ENCODE results near the gene RNF212. TPM values are rescaled to one million over a fixed set of nuclear protein-coding genes. Genes with fewer than 3 reads are reported as not detected.

The RNF212 gene
- total and polyA plus RNA-seq, 9 of the 15 experiments (the other 6 are each of a cell fraction or from before 2014, with no cell fraction given): 0.04 TPM; not detected in 8

- FAIRE-seq (no peak), ATAC-seq (no peak), DNase-seq (ENCODE audit: extremely low read depth in 1 of 4, low spot score in 3 of 4) (no peak)
- ChIA-PET CTCF (ENCODE audit: low intra/inter-chr PET ratio) (no interaction called here), POLR2A (no interaction called here)
- H3K4me1 ChIP-seq (replicated peaks in 1 of 2; ENCODE audit: control insufficient read depth in 2 of 2, insufficient read depth in 2 of 2, low read length in 2 of 2): no peaks in the 10 kb centered on the region; a peak in 1 of 5 replicates
- no peaks in the 10 kb centered on the region for H3K36me3 ChIP-seq (ENCODE audit: control insufficient read depth, insufficient read depth, low read length)
- no peaks in the 10 kb centered on the region for H3K9me3 ChIP-seq (replicated peaks; ENCODE audit: control insufficient read depth, insufficient read depth, low read depth, low read length)
- no peak overlapping the region for H3K4me3 ChIP-seq
- in situ Hi-C loops (cut with MboI) (loop anchor here (5.0 to 10.0 kb wide), 2 partner anchors 219 to 492 kb away; no protein-coding TSS in a partner anchor), intact Hi-C loops (cut with micrococcal nuclease) (no loop called here)
- H3K4me2 ChIP-seq (ENCODE audit: insufficient read depth, low read length): no peak overlapping the region
- no TSS peak for BruUV-seq (replicated peaks)
- no peak for TF ChIP-seq TEAD1 (CRISPR knock-in tag; IDR thresholded peaks at IDR 0.05)
- no peak for TF ChIP-seq HBP1 (CRISPR knock-in tag; IDR thresholded peaks at IDR 0.05)
- no peak for TF ChIP-seq NELFE (IDR thresholded peaks at IDR 0.05; ENCODE audit: insufficient read depth, insufficient read length)
- TF ChIP-seq RBM17 (IDR thresholded peaks at IDR 0.05; ENCODE audit: borderline replicate concordance, low read depth, low read length): no peak
- no peak for TF ChIP-seq ZNF586 (CRISPR knock-in tag; conservative IDR thresholded peaks at IDR 0.05)
- TF ChIP-seq REST (IDR thresholded peaks at IDR 0.05; ENCODE audit: borderline replicate concordance): peak; percentile 17; the same call in 1 of the 2 replicates
- TF ChIP-seq REST (CRISPR knock-in tag; IDR thresholded peaks at IDR 0.05; ENCODE audit: low read depth): no peak
- H3K9me1 ChIP-seq (ENCODE audit: control insufficient read depth, insufficient read depth, low read length): no peaks in the 10 kb centered on the region
- H4K20me1 ChIP-seq (replicated peaks; ENCODE audit: control insufficient read depth, insufficient read depth, low read length): no peaks in the 10 kb centered on the region; the same call in 1 of the 2 replicates
- no peak overlapping the region for H3K27ac ChIP-seq (ENCODE audit: extremely low read depth, low read depth, low read length)
- peaks cover 24 to 38% of the 10 kb centered on the region in 2 experiments; a peak in 4 of 5 replicates for H3K27me3 ChIP-seq (ENCODE audit: control insufficient read depth in 2 of 2, insufficient read depth in 2 of 2, low read length in 2 of 2)
- no peaks in the 10 kb centered on the region for H3K79me2 ChIP-seq (ENCODE audit: control insufficient read depth, insufficient read depth, low read length)
- H2AFZ ChIP-seq (ENCODE audit: low read depth, low read length): no peak overlapping the region
- no peak overlapping the region for H3K9ac ChIP-seq (ENCODE audit: insufficient read depth in 1 of 2, low read depth in 2 of 2, low read length in 2 of 2)
- 0% methylated on average over 8 of the region's 8 CpGs for WGBS (ENCODE audit: insufficient coverage, low coverage, missing lambda C conversion rate)
These were observed 19.7 kb upstream of the RNF212 start for GRCh38 chr4:1133033-1133432.

All from K562 (cell line).